Breast epithelium (tissue), 4 donors: ENCODE measurements around the gene ADA. TPM values are rescaled to one million over a fixed set of nuclear protein-coding genes. Genes with fewer than 3 reads are reported as not detected.

Source experiments
- DNase-seq, 2 donors: peaks; one replicate each; pipeline ENCODE4 v3.0.0-alpha.2; 2019; ENCODE audit warnings: low spot score in 2 of 2
- H3K27ac ChIP-seq, 2 donors: fragments of 200-600 bp; sonication (generic) in 1 of 2; one replicate each; pipeline ENCODE4 v1.5.1; 2016 to 2019; ENCODE audit warnings: mild to moderate bottlenecking in 1 of 2
- H3K27me3 ChIP-seq, 2 donors: fragments of 200-600 bp; sonication (generic) in 1 of 2; one replicate each; pipeline versions ENCODE4 v1.5.1 to v1.6.0; 2017 to 2019; ENCODE audit warnings: control low read depth in 1 of 2, mild to moderate bottlenecking in 1 of 2
- H3K36me3 ChIP-seq: fragments of 200-600 bp; one replicate; pipeline ENCODE4 v1.5.1; 2019
- H3K4me1 ChIP-seq, 2 donors: fragments of 200-600 bp; sonication (generic); one replicate each; pipeline ENCODE4 v1.5.1; 2016 to 2019; ENCODE audit warnings: control low read depth in 1 of 2
- H3K4me3 ChIP-seq, 3 donors: fragments of 200-600 bp; sonication (generic); 1 replicate in 2 of 3; 2 replicates in 1 of 3; pipeline ENCODE4 v1.5.1; 2016 to 2019; ENCODE audit warnings: mild to moderate bottlenecking in 3 of 3, moderate library complexity in 2 of 3
- H3K9me3 ChIP-seq, 2 donors: fragments of 200-600 bp; sonication (generic) in 1 of 2; one replicate each; pipeline ENCODE4 v1.5.1; 2016 to 2019; ENCODE audit warnings: control low read depth in 1 of 2
- POLR2A ChIP-seq: fragments of 450-650 bp; IDR thresholded peaks from one replicate; pipeline ENCODE4 v1.6.1; 2016; ENCODE audit warnings: antibody characterized with exemption, mild to moderate bottlenecking, moderate library complexity
- POLR2AphosphoS5 ChIP-seq, 3 donors: sonication (generic); formaldehyde crosslinking; IDR thresholded peaks; one replicate each; pipeline ENCODE4 v1.6.1; 2017; ENCODE audit warnings: antibody characterized with exemption in 3 of 3
- intact Hi-C: fragments of 100-400 bp; cut with DNase I; formaldehyde crosslinking; loops from one replicate; pipeline ENCODE4 v1.15.1; 2023; ENCODE audit warnings: low total_unique reads
- total RNA-seq, 3 donors: library from RNA; depleted of rRNA; stranded (reverse); fragments of >200 nt; gene quantifications; one replicate each; pipeline ENCODE4 v1.1.0, GENCODE V29; 2016
- TF ChIP-seq, protein P1 (sequence below), 3 donors: fragments of 450-650 bp; IDR thresholded peaks; one replicate each; pipeline ENCODE4 v1.5.1; 2016 to 2017; ENCODE audit warnings: antibody characterized with exemption in 3 of 3, mild to moderate bottlenecking in 3 of 3, moderate library complexity in 3 of 3

Gene ADA
- total RNA-seq, 3 donors from 2014 or later = 5.7 to 46.2 (median 11.5) TPM

DNA sequence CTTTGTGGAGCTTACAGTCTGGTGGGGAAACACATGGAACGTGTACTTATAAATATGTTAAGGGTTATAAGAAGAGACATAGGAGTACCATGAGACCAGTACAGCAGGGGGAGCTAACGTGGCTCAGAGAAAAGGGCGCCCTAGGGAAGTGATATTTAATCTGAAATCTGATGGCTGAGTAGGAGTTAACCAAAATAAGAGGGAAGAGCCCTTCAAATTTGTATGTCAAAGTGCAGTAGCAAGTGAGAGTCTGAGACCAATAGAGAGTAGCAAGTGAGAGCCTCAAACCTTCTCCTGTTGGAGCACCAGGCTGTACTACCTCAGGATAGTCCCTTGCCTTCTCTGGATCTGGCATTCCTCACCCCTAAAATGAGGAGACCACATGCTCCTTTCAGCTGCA lies 75.2 kb downstream of the ADA start:
- TF ChIP-seq POLR2A (no peak), POLR2AphosphoS5 (IDR thresholded peaks at IDR 0.05) (no peak)
- TF ChIP-seq, protein P1, sequence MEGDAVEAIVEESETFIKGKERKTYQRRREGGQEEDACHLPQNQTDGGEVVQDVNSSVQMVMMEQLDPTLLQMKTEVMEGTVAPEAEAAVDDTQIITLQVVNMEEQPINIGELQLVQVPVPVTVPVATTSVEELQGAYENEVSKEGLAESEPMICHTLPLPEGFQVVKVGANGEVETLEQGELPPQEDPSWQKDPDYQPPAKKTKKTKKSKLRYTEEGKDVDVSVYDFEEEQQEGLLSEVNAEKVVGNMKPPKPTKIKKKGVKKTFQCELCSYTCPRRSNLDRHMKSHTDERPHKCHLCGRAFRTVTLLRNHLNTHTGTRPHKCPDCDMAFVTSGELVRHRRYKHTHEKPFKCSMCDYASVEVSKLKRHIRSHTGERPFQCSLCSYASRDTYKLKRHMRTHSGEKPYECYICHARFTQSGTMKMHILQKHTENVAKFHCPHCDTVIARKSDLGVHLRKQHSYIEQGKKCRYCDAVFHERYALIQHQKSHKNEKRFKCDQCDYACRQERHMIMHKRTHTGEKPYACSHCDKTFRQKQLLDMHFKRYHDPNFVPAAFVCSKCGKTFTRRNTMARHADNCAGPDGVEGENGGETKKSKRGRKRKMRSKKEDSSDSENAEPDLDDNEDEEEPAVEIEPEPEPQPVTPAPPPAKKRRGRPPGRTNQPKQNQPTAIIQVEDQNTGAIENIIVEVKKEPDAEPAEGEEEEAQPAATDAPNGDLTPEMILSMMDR (IDR thresholded peaks at IDR 0.05) = no peak
- H3K27me3 ChIP-seq = no peaks in the 10 kb centered on the region
- DNase-seq = no peak
- no peak overlapping the region for H3K4me3 ChIP-seq
- no peaks in the 10 kb centered on the region for H3K9me3 ChIP-seq
- H3K27ac ChIP-seq = peak overlapping the region; percentile 54 to 60
- intact Hi-C loops = no loop called here
- H3K36me3 ChIP-seq = no peaks in the 10 kb centered on the region
- H3K4me1 ChIP-seq = peaks cover 6 to 17% of the 10 kb centered on the region in 2 donors

DNA sequence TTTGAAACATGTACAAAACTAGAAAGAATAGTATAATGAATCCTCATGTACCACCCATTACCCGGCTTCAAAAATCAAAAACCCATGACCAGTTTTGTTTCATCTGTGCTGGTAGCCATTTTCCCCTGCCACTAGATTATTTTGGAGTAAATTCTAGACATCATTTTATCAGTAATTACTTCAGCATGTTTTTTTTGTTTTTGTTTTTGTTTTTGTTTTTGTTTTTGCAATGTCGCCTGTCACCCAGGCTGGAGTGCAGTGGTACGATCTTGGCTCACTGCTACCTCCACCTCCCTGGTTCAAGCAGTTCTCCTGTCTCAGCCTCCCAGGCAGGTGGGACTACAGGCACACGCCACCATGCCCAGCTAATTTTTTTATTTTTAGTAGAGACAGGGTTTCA lies 77.1 kb downstream of the ADA start:
- no peaks in the 10 kb centered on the region for H3K9me3 ChIP-seq
- intact Hi-C loops = no loop called here

DNA sequence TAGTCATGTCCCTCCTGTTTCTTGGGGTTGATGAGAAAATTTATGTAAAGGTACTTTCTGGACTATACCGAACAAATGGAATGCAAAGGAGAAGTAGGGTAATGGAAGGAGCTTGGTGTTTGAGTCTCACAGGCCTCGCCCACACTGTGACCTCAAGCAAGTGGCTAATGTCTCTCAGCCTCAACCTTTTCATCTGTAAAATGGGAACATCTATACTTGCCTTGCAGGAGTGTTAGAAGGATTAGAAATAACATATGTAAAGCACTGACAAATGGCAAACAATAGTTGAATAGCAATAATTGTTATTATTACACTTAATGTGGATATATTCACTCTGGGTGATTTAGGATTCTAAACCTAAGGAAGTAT lies 78.0 kb downstream of the ADA start:
- intact Hi-C loops = no loop called here
- DNase-seq = no peak
- peak overlapping the region; percentile 75 to 85 for H3K27ac ChIP-seq
- H3K4me1 ChIP-seq = peaks cover 6 to 17% of the 10 kb centered on the region in 2 donors
- TF ChIP-seq POLR2AphosphoS5 (IDR thresholded peaks at IDR 0.05) (no peak), POLR2A (no peak)
- TF ChIP-seq, protein P1 (IDR thresholded peaks at IDR 0.05) = no peak
- no peak overlapping the region for H3K4me3 ChIP-seq
- H3K36me3 ChIP-seq = no peaks in the 10 kb centered on the region
- H3K27me3 ChIP-seq = no peaks in the 10 kb centered on the region
- no peaks in the 10 kb centered on the region for H3K9me3 ChIP-seq

More for the DNA sequence above, 77.1 kb downstream of the ADA start:
- no peak for DNase-seq
- no peaks in the 10 kb centered on the region for H3K36me3 ChIP-seq
- H3K4me3 ChIP-seq = no peak overlapping the region
- no peaks in the 10 kb centered on the region for H3K27me3 ChIP-seq
- peaks cover 6 to 17% of the 10 kb centered on the region in 2 donors for H3K4me1 ChIP-seq
- no peak overlapping the region for H3K27ac ChIP-seq
- no peak for TF ChIP-seq POLR2AphosphoS5 (IDR thresholded peaks at IDR 0.05)
- TF ChIP-seq, protein P1 (IDR thresholded peaks at IDR 0.05) = no peak
- no peak for TF ChIP-seq POLR2A

DNA sequence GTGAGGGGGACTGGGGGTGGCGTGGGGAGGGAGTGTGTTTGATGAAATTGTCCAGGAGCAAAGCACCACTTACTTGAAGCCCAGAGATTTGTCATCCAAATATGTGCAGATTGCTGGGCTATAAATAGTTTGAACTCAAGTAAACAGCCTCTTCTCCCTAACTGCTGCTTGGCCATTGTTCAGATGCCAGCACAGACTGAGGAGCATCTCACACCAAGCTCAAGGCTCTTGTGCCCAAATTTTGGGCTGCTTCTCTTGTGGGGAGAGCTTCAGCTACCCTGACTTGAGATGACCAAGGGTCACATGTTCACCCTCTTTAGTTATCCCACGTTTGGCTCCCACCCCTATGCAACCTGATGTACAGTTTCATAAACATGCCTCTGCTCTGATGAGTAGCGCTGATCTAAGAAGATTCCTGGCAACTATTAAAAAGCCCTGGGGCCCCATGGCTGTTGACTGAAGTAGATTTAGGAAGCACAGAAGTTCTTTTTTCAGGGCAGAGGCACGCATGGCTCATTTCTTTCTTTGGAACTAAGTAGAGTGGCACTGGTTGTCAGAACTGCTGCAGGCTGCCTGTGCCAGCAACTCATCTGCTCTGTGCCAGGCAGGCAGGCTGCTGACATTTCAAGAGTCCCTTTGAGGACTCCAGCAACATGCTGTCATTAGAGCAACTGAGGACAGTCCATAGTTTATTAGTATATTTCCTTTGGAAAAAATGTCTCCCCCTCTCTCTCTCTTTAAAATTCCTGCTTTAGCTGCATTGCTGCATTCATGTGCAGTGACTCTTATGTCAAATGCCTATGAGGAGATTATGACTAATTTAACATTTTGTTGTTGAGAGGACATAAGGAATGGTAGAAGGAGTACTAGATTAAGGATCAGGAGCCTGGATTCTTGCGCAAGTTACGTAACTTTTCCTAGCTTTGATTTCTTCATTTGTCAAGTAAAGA lies 78.7 kb downstream of the ADA start:
- Histone ChIP-seq H3K4me3 (peak overlapping the region in 1 of 3 donors; percentile 19), H3K27me3 (no peaks in the 10 kb centered on the region), H3K9me3 (no peaks in the 10 kb centered on the region), H3K36me3 (no peaks in the 10 kb centered on the region), H3K27ac (peak overlapping the region; percentile 75 to 85), H3K4me1 (peaks cover 6 to 17% of the 10 kb centered on the region in 2 donors)
- DNase-seq = peak; percentile 54 to 73
- TF ChIP-seq POLR2A = no peak
- TF ChIP-seq, protein P1 (IDR thresholded peaks at IDR 0.05) = no peak
- TF ChIP-seq POLR2AphosphoS5 (IDR thresholded peaks at IDR 0.05) = peak in 2 of 3 donors; percentile 22 to 50
- intact Hi-C loops = no loop called here

DNA sequence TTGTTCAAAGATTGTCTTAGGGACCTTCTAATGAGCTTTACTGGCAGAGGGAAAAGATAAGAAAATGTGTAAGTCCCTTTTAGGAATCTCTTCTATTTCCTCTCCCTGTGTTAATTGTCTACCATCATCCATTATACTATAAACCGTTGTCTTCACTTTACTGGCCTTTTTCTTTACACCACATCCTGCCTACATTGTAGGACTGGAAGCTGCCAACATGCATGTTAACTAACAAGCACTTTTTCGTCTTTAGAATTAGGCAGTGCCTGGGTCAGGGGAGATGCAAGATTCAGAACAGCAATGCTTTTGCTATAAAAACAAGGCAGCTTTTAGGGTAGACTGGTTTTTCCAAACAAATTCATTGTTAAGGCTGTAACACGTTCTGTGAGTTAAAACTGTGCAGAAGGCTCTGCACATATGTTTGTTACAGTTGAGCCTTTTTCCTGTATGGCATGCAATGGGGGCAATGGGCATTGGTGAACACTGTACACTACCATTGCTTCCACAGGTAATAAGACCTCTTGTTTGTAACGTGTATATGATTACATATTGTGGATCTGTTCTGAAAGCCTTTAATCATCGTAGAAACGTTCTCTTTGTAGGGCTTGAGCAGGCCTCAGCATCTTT lies 80.0 kb downstream of the ADA start:
- intact Hi-C loops = no loop called here

More for the DNA sequence above, 80.0 kb downstream of the ADA start:
- peak overlapping the region; percentile 75 to 85 for H3K27ac ChIP-seq
- no peak for TF ChIP-seq POLR2A
- no peak for TF ChIP-seq POLR2AphosphoS5 (IDR thresholded peaks at IDR 0.05)
- TF ChIP-seq, protein P1 (IDR thresholded peaks at IDR 0.05) = no peak
- DNase-seq = no peak
- H3K36me3 ChIP-seq = no peaks in the 10 kb centered on the region
- no peak overlapping the region for H3K4me3 ChIP-seq
- H3K9me3 ChIP-seq = no peaks in the 10 kb centered on the region
- peaks cover 6 to 17% of the 10 kb centered on the region in 2 donors for H3K4me1 ChIP-seq
- H3K27me3 ChIP-seq = no peaks in the 10 kb centered on the region
